Tibial nerve (tissue), 4 donors: ENCODE results near the gene MRPL53. TPM values are rescaled to one million over a fixed set of nuclear protein-coding genes. Genes with fewer than 3 reads are reported as not detected.
"Not testable (repeated sequence)": the region's sequence is repeated elsewhere in the genome, so short reads cannot be mapped to it uniquely, and the experiment has no call there.

Source experiments
- DNase-seq, 2 donors: peaks; one replicate each; pipeline ENCODE4 v3.0.0-alpha.2; 2019; ENCODE audit warnings: low spot score in 2 of 2
- H3K27ac ChIP-seq, 4 donors: fragments of 200-600 bp; sonication (generic) in 3 of 4; one replicate each; pipeline ENCODE4 v1.5.1; 2017 to 2019; ENCODE audit warnings: mild to moderate bottlenecking in 1 of 4
- H3K27me3 ChIP-seq, 2 donors: fragments of 200-600 bp; sonication (generic) in 1 of 2; one replicate each; pipeline versions ENCODE4 v1.5.1 to v1.6.0; 2017 to 2019
- H3K36me3 ChIP-seq, 3 donors: fragments of 200-600 bp; sonication (generic); one replicate each; pipeline ENCODE4 v1.5.1; 2018 to 2019
- H3K4me1 ChIP-seq, 4 donors: fragments of 200-600 bp; sonication (generic) in 3 of 4; one replicate each; pipeline ENCODE4 v1.5.1; 2017 to 2019
- H3K4me3 ChIP-seq, 4 donors: fragments of 200-600 bp; sonication (generic) in 3 of 4; one replicate each; pipeline ENCODE4 v1.5.1; 2017 to 2019; ENCODE audit warnings: mild to moderate bottlenecking in 1 of 4, moderate library complexity in 1 of 4
- H3K9me3 ChIP-seq, 4 donors: fragments of 200-600 bp; sonication (generic) in 3 of 4; one replicate each; pipeline ENCODE4 v1.5.1; 2017 to 2019
- EP300 ChIP-seq, 2 donors: sonication (generic); formaldehyde crosslinking; IDR thresholded peaks; one replicate each; pipeline ENCODE4 v1.6.1; 2017; ENCODE audit warnings: antibody characterized with exemption in 2 of 2, mild to moderate bottlenecking in 1 of 2
- POLR2A ChIP-seq, 2 donors: fragments of 450-650 bp; IDR thresholded peaks; one replicate each; pipeline ENCODE4 v1.6.1; 2017; ENCODE audit warnings: antibody characterized with exemption in 2 of 2, mild to moderate bottlenecking in 2 of 2, moderate library complexity in 2 of 2
- WGBS, 2 donors: methylation state at CpG; one replicate each; pipeline ENCODE4 v1.1.5; 2018; 5-methylcytosine and 5-hydroxymethylcytosine counted together
- total RNA-seq, 4 donors: library from RNA; depleted of rRNA; stranded (reverse); fragments of >200 nt; gene quantifications; one replicate each; pipeline ENCODE4 v1.1.0, GENCODE V29; 2016
- TF ChIP-seq, protein P1 (sequence below), 5 experiments: fragments of 200-600 bp in 3 of 5; fragments of 450-650 bp in 2 of 5; sonication (generic) in 3 of 5; IDR thresholded peaks; one replicate each; pipeline ENCODE4 v1.5.1; 2016 to 2019; ENCODE audit warnings: antibody characterized with exemption in 5 of 5, mild to moderate bottlenecking in 3 of 5, moderate library complexity in 2 of 5

Gene MRPL53
- total RNA-seq, 4 donors from 2014 or later, result 15.9 to 86.1 (median 34.4) TPM

DNA sequence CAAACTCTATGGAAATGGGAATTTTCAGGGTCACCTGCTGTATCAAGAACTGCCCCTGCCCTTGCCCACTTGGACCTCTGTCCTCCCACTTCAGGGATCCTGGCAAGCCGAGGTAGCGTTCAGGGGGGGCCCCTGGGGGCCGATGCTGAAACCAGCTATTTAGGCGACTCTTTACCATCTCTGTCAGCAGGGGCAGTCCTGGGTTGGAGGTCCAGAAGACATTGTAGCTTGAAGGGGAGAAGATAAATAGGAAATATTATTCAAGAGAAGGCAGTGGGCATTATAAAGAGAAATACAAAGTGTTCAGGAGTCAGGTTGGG lies 9.7 kb downstream of the MRPL53 start:
- TF ChIP-seq EP300 (IDR thresholded peaks at IDR 0.05), result no peak
- TF ChIP-seq POLR2A (IDR thresholded peaks at IDR 0.05), result no peak
- TF ChIP-seq, protein P1, sequence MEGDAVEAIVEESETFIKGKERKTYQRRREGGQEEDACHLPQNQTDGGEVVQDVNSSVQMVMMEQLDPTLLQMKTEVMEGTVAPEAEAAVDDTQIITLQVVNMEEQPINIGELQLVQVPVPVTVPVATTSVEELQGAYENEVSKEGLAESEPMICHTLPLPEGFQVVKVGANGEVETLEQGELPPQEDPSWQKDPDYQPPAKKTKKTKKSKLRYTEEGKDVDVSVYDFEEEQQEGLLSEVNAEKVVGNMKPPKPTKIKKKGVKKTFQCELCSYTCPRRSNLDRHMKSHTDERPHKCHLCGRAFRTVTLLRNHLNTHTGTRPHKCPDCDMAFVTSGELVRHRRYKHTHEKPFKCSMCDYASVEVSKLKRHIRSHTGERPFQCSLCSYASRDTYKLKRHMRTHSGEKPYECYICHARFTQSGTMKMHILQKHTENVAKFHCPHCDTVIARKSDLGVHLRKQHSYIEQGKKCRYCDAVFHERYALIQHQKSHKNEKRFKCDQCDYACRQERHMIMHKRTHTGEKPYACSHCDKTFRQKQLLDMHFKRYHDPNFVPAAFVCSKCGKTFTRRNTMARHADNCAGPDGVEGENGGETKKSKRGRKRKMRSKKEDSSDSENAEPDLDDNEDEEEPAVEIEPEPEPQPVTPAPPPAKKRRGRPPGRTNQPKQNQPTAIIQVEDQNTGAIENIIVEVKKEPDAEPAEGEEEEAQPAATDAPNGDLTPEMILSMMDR (IDR thresholded peaks at IDR 0.05), result no peak
- 75 to 78% methylated on average over 4 of the region's 4 CpGs for WGBS, 2 donors

DNA sequence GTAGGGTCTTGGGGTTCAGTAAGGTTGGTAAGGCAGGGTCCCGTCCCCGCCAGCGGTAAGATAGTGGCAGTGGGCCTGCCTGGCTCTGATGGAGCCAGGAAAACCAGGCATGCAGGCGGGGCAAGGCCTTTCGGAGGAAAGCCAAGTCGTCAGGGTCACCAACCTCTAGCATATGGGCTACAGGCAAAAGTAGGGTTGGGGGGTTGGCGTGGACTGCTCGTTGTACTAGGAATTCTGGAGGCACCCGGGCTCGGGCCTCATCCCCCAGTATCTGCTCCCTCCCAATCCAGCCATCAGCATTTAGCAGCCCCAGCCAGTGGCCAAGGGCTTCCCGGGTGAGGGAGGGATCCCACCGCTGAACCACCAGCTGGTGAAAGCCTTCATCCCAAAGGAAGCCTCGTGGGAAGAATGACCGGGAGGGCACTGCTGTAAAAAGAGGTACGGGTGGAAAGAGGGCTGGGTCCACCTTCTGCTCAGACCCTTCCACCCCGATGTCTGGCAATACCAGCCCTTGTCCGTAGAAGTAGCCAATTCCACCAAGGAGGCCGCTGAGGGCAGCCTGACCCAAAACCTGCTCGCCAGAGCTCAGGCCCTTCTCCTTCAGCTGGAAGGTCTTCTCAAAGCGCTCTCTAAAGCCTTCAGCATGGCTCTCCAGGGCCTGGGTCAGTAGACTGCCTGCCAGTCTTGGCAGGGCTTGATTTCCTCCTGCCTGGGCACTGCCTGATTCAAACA lies 10.3 kb downstream of the MRPL53 start:
- DNase-seq, result no peak
- Histone ChIP-seq H3K4me3 (no peak overlapping the region), H3K36me3 (peaks cover 0 to 33% (median 0%) of the 10 kb centered on the region in 3 donors), H3K4me1 (peaks cover 0 to 42% (median 18%) of the 10 kb centered on the region in 4 donors), H3K27me3 (no peaks in the 10 kb centered on the region), H3K27ac (no peak overlapping the region), H3K9me3 (no peaks in the 10 kb centered on the region)
- WGBS, 2 donors, result 85 to 88% methylated on average over 20 of the region's 20 CpGs
- TF ChIP-seq, protein P1 (IDR thresholded peaks at IDR 0.05), result no peak
- TF ChIP-seq POLR2A (IDR thresholded peaks at IDR 0.05) (no peak), EP300 (IDR thresholded peaks at IDR 0.05) (no peak)

More for the DNA sequence above, 9.7 kb downstream of the MRPL53 start:
- H3K9me3 ChIP-seq, result no peaks in the 10 kb centered on the region
- DNase-seq, result no peak
- H3K4me3 ChIP-seq, result no peak overlapping the region
- H3K27me3 ChIP-seq, result no peaks in the 10 kb centered on the region
- H3K36me3 ChIP-seq, result peaks cover 0 to 33% (median 0%) of the 10 kb centered on the region in 3 donors
- H3K4me1 ChIP-seq, result peaks cover 0 to 38% (median 17%) of the 10 kb centered on the region in 4 donors
- H3K27ac ChIP-seq, result no peak overlapping the region

DNA sequence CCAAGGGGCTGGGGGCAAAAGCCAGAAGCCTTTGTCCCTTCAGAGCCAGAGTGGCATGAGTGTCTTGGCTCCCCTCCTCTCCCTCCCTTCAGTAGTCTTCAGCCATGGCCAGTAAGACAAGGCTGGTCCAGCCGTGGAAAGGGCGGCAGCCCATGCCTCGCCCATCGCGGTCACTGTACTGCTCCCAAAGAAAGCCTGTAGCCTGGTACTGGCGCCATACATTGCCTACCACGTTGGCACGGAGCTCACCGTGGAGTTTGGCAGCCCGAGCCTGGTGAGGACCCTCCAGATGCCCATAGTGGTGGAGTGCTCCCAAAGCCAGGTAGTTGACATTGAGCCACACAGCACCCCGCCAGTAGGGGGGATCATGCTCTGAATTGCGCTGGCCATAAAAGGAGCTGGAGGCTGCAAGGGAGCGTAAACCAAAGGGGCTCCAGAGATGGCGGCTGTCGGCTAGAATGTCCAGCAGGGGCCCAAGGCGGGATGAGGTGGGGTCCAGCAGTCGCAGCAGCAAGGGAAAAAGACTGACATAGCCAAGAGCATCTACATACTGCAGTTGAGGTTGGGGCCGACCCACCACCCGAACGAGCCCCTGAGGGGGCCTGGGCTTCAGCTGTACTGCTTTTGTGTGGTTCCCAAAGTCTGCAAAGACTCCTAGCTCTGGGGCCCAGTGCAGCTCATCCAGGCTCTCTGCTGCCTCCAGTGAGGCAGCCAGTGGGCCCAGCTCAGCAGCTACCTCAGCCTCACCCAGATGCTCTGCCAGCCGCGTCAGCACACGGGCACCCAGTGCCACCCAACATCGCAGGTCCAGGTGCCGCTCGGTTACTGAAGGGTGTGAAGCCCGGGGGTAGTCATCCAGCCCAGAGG lies 11.1 kb downstream of the MRPL53 start:
- Histone ChIP-seq H3K4me1 (peaks cover 0 to 49% (median 26%) of the 10 kb centered on the region in 4 donors), H3K27ac (no peak overlapping the region), H3K27me3 (no peaks in the 10 kb centered on the region), H3K9me3 (no peaks in the 10 kb centered on the region), H3K36me3 (peaks cover 0 to 33% (median 0%) of the 10 kb centered on the region in 3 donors), H3K4me3 (no peak overlapping the region)
- no peak for TF ChIP-seq POLR2A (IDR thresholded peaks at IDR 0.05)
- TF ChIP-seq EP300 (IDR thresholded peaks at IDR 0.05), result no peak
- TF ChIP-seq, protein P1 (IDR thresholded peaks at IDR 0.05), result no peak
- 88 to 92% methylated on average over 21 to 25 of the region's 27 CpGs for WGBS, 2 donors
- no peak for DNase-seq

DNA sequence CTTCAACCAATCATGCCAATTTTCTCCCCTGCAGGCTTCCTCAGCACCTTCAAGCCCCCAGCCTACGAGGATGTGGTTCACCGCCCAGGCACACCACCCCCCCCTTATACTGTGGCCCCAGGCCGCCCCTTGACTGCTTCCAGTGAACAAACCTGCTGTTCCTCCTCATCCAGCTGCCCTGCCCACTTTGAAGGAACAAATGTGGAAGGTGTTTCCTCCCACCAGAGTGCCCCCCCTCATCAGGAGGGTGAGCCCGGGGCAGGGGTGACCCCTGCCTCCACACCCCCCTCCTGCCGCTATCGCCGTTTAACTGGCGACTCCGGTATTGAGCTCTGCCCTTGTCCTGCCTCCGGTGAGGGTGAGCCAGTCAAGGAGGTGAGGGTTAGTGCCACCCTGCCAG lies 12.3 kb downstream of the MRPL53 start:
- WGBS, 2 donors, result 77 to 83% methylated on average over 10 of the region's 10 CpGs
- H3K4me3 ChIP-seq, DNase-seq, H3K27ac ChIP-seq, H3K27me3 ChIP-seq, H3K9me3 ChIP-seq: not testable (repeated sequence)
- H3K4me1 ChIP-seq, result peaks cover 0 to 53% (median 35%) of the 10 kb centered on the region in 4 donors
- H3K36me3 ChIP-seq, result peaks cover 0 to 33% (median 0%) of the 10 kb centered on the region in 3 donors

DNA sequence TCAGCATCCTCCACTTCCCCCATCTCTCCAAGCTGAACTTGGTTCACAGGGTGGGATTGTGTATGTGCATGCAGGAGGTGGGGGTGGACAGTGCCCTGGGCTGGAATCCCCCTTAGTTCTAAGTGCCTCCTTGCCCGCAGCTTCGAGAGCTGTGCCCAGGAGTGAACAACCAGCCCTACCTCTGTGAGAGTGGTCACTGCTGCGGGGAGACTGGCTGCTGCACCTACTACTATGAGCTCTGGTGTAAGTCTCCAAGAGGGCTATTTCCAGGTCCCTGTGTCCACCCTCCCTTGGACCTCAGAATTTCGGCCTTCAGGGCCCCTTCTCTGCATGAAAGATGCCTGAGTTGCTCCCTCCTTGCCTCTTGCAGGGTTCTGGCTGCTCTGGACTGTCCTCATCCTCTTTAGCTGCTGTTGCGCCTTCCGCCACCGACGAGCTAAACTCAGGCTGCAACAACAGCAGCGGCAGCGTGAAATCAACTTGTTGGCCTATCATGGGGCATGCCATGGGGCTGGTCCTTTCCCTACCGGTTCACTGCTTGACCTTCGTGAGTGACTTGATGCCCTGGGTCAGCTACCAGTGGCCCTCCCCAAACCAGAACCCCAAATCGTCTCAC lies 12.9 kb downstream of the MRPL53 start:
- H3K4me3 ChIP-seq, DNase-seq: not testable (repeated sequence)
- WGBS, 2 donors, result 72 to 76% methylated on average over 13 of the region's 13 CpGs

More for the DNA sequence above, 12.9 kb downstream of the MRPL53 start:
- Histone ChIP-seq H3K36me3 (peaks cover 0 to 33% (median 0%) of the 10 kb centered on the region in 3 donors), H3K4me1 (peaks cover 0 to 53% (median 35%) of the 10 kb centered on the region in 4 donors), H3K27ac (peak overlapping the region in 1 of 4 donors; percentile 4)
- not testable (repeated sequence) for H3K27me3 ChIP-seq, H3K9me3 ChIP-seq
